Stimulated activated CD8-positive, alpha-beta memory T cell treated with anti-CD3 and anti-CD28 coated beads, Interleukin-7, amount 100 ng/mL, for 4 hours (primary cell): ENCODE data around the gene TSPAN9.

Source experiments
- DNase-seq, 2 donors: peaks; one replicate each; pipeline ENCODE4 v3.0.0-alpha.2; 2020; ENCODE audit warnings: low read depth in 2 of 2

TSPAN9 gene

GRCh38 chr12:3205742-3206519 is 128.8 kb downstream of the TSPAN9 start:
- no peak for DNase-seq

- DNase-seq, result no peak
These were observed 129.4 kb downstream of the TSPAN9 start for GRCh38 chr12:3206536-3207072.

- DNase-seq, result no peak
These were observed 130.0 kb downstream of the TSPAN9 start for GRCh38 chr12:3207175-3207574.

- no peak for DNase-seq
These were observed 130.7 kb downstream of the TSPAN9 start for GRCh38 chr12:3207858-3208257.

- DNase-seq, result no peak
These were observed 136.0 kb downstream of the TSPAN9 start for GRCh38 chr12:3213188-3213587.

- DNase-seq, result no peak
These were observed 136.6 kb downstream of the TSPAN9 start for GRCh38 chr12:3213768-3214167.

GRCh38 chr12:3214526-3215365 is 137.6 kb downstream of the TSPAN9 start:
- DNase-seq, result no peak

GRCh38 chr12:3215410-3215975 is 138.3 kb downstream of the TSPAN9 start:
- DNase-seq, result no peak

GRCh38 chr12:3216097-3216496 is 138.9 kb downstream of the TSPAN9 start:
- DNase-seq, result no peak

- no peak for DNase-seq
These were observed 139.8 kb downstream of the TSPAN9 start for GRCh38 chr12:3216726-3217682.

GRCh38 chr12:3217683-3218079 is 140.5 kb downstream of the TSPAN9 start:
- DNase-seq, result no peak

GRCh38 chr12:3218228-3219171 is 141.3 kb downstream of the TSPAN9 start:
- DNase-seq, result no peak

GRCh38 chr12:3219233-3219632 is 142.1 kb downstream of the TSPAN9 start:
- no peak for DNase-seq

- no peak for DNase-seq
These were observed 143.5 kb downstream of the TSPAN9 start for GRCh38 chr12:3220382-3221321.

- no peak for DNase-seq
These were observed 145.1 kb downstream of the TSPAN9 start for GRCh38 chr12:3222306-3222705.

- no peak for DNase-seq
These were observed 145.8 kb downstream of the TSPAN9 start for GRCh38 chr12:3222979-3223378.

GRCh38 chr12:3223601-3224529 is 146.7 kb downstream of the TSPAN9 start:
- no peak for DNase-seq

GRCh38 chr12:3224530-3224903 is 147.3 kb downstream of the TSPAN9 start:
- DNase-seq, result no peak
